Heart right ventricle (tissue), 16 donors: ENCODE measurements around the gene OSBPL8. TPM values are rescaled to one million over a fixed set of nuclear protein-coding genes. Genes with fewer than 3 reads are reported as not detected.

Source experiments
- ATAC-seq, 8 donors: fragments of 200-7000 bp; cut with Tn5 transposase; one replicate each; pipeline ENCODE4 v1.9.1; 2020; ENCODE audit warnings: mild to moderate bottlenecking in 8 of 8, moderate library complexity in 8 of 8, moderate number of reproducible peaks in 1 of 8
- DNase-seq, 2 donors: peaks; one replicate each; pipeline ENCODE4 v3.0.0-alpha.2; 2020
- H3K27ac ChIP-seq, 10 donors: fragments of 200-600 bp; sonication (generic) in 2 of 10; one replicate each; pipeline versions ENCODE4 v1.5.0 to v1.8.0; 2020 to 2022; ENCODE audit warnings: mild to moderate bottlenecking in 3 of 10
- H3K27me3 ChIP-seq, 7 donors: fragments of 200-600 bp; one replicate each; pipeline ENCODE4 v1.8.0; 2021 to 2022; ENCODE audit warnings: mild to moderate bottlenecking in 2 of 7
- H3K36me3 ChIP-seq, 9 donors: fragments of 200-600 bp; sonication (generic) in 1 of 9; one replicate each; pipeline versions ENCODE4 v1.5.0 to v1.8.0; 2020 to 2022; ENCODE audit warnings: mild to moderate bottlenecking in 2 of 9
- H3K4me1 ChIP-seq, 9 donors: fragments of 200-600 bp; sonication (generic) in 1 of 9; one replicate each; pipeline versions ENCODE4 v1.5.0 to v1.8.0; 2020 to 2022; ENCODE audit warnings: mild to moderate bottlenecking in 4 of 9
- H3K4me3 ChIP-seq, 10 donors: fragments of 200-600 bp; sonication (generic) in 2 of 10; one replicate each; pipeline versions ENCODE4 v1.5.0 to v1.8.0; 2020 to 2022; ENCODE audit warnings: mild to moderate bottlenecking in 7 of 10, moderate library complexity in 2 of 10
- H3K9me3 ChIP-seq, 11 donors: fragments of 200-600 bp in 10 of 11; sonication (generic) in 2 of 11; one replicate each; pipeline versions ENCODE4 v1.5.0 to v1.8.0; 2013 to 2022; ENCODE audit warnings: mild to moderate bottlenecking in 2 of 11, control low read depth in 1 of 11, moderate library complexity in 1 of 11
- WGBS, 2 donors: extraction: QIAGEN DNeasy Blood & Tissue Kit; methylation state at CpG; one replicate each; pipeline ENCODE4 v1.1.7; 2013; ENCODE audit warnings: inconsistent platforms in 1 of 2; 5-methylcytosine and 5-hydroxymethylcytosine counted together
- intact Hi-C, 10 donors: fragments of 100-400 bp; cut with DNase I; formaldehyde crosslinking; loops; one replicate each; pipeline versions ENCODE4 v1.11.1 to v1.14.2; 2022
- polyA plus RNA-seq, 2 donors: library from polyadenylated mRNA; stranded (reverse); fragments of 200-250 nt; gene quantifications; one replicate each; pipeline ENCODE4 v1.2.3, GENCODE V29; 2013
- total RNA-seq, 10 donors: library from RNA; stranded (reverse); fragmentation: NEBNext Ultra II Directional in 3 of 10; extraction: Animal tissue kit (Norgen Biotek cat#: 25700) in 3 of 10; gene quantifications; one replicate each; pipeline versions ENCODE4 v1.2.1 to v1.2.4, GENCODE V29; 2021 to 2023
- TF ChIP-seq, protein P1 (sequence below), 9 donors: fragments of 200-600 bp; sonication (generic) in 2 of 9; IDR thresholded peaks; one replicate each; pipeline versions ENCODE4 v1.5.0 to v1.8.0; 2021 to 2022; ENCODE audit warnings: antibody characterized with exemption in 9 of 9, mild to moderate bottlenecking in 5 of 9, moderate library complexity in 1 of 9
- donor health status: Arrhythmogenic right ventricular cardiomyopathy.
- donor health status: ischemic (EF 13 %, LVEDD 7.1; RV severe dilation, severe dysfunction).
- donor health status: healthy with polysubstance abuse.
- donor health status: DM: no; HTN: yes; CAD: no.
- donor health status: DM: no; HTN: no; CAD: no.
- donor health status: ischemic (EF 25% LVEDD 6.9; RV normal size, moderate dysfunction).
- donor health status: ischemic (EF 25% LVEDD 5.7; RV mildly dilated, moderate dysfunction).
- donor health status: healthy.
- donor health status: DM: yes; HTN: yes; CAD: no.
- donor health status: Ischemic cardiomyopathy.
- donor health status: ischemic (EF 35%, LVEDD 5.7; RV mildly dilated, moderate dysfunction).
- donor health status: nonischemic (EF 11% LVEDD 7.7; RV severe dilation, severe dysfunction).
- donor health status: DM: yes; HTN: yes; CAD: no.
- donor health status: PGD.
- donor health status: ischemic (EF 29% LVEDD 5.4; RV normal size, mild dysfunction).
- donor health status: nonischemic (EF 23%, LVEDD 6.1; RV moderate dilation, normal function).

The OSBPL8 gene
- total and polyA plus RNA-seq, 12 donors, result 5.6 to 50.0 (median 33.3) TPM

DNA sequence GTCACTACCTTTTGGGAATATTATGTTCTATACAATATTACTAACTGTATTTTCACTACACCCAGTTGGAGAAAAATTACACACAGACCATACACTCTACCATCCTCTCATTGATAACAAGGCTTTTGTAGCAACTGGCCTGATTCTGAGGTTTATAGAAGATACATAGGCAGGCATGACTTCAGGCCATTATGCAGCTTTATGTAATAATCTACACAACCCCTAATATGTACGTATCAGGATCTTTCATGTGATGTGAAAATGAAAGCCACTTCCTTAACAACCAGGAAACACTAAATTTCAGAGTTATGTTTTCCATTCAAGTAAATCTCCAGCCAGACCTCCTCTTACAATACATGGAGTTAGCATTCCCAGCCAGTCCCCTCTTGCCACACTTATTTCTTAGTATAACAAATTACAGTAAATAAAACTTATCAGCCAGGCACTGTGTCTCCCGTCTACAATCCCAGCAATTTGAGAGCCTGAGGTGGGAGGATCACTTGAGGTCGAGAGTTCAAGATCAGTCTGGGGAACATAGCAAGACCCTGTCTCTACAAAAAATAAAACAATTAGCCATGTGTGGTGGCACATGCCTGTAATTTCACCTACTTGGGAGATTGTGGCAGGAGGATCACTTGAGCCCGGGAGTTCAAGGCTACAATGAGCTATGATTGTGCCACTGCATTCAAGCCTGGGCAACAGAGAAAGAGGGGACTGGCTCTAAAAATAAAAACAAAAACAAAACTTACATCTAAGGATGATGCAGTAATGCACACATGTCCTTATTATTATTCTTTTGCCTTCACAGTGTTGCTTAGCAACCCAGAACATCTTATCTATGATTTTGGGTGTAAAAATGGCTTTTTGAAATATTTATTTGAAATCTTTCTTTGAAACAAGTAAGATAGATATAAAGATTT lies 10.4 kb upstream of the OSBPL8 start:
- no peak overlapping the region for H3K4me3 ChIP-seq
- intact Hi-C loops, result loop anchor here in 1 of 10 donors (10.0 kb wide), 1 partner anchor 485 kb away; the partner anchor contains the start of gene NAP1L1
- H3K4me1 ChIP-seq, result peaks cover 0 to 9% (median 0%) of the 10 kb centered on the region in 9 donors
- TF ChIP-seq, protein P1, sequence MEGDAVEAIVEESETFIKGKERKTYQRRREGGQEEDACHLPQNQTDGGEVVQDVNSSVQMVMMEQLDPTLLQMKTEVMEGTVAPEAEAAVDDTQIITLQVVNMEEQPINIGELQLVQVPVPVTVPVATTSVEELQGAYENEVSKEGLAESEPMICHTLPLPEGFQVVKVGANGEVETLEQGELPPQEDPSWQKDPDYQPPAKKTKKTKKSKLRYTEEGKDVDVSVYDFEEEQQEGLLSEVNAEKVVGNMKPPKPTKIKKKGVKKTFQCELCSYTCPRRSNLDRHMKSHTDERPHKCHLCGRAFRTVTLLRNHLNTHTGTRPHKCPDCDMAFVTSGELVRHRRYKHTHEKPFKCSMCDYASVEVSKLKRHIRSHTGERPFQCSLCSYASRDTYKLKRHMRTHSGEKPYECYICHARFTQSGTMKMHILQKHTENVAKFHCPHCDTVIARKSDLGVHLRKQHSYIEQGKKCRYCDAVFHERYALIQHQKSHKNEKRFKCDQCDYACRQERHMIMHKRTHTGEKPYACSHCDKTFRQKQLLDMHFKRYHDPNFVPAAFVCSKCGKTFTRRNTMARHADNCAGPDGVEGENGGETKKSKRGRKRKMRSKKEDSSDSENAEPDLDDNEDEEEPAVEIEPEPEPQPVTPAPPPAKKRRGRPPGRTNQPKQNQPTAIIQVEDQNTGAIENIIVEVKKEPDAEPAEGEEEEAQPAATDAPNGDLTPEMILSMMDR (IDR thresholded peaks at IDR 0.05), result no peak
- H3K36me3 ChIP-seq, result no peaks in the 10 kb centered on the region
- no peak for ATAC-seq
- H3K27ac ChIP-seq, result no peak overlapping the region
- WGBS, 2 donors, result 56 to 59% methylated on average over 4 of the region's 4 CpGs
- peaks cover 0 to 6% (median 0%) of the 10 kb centered on the region in 11 donors for H3K9me3 ChIP-seq
- no peaks in the 10 kb centered on the region for H3K27me3 ChIP-seq
- no peak for DNase-seq

DNA sequence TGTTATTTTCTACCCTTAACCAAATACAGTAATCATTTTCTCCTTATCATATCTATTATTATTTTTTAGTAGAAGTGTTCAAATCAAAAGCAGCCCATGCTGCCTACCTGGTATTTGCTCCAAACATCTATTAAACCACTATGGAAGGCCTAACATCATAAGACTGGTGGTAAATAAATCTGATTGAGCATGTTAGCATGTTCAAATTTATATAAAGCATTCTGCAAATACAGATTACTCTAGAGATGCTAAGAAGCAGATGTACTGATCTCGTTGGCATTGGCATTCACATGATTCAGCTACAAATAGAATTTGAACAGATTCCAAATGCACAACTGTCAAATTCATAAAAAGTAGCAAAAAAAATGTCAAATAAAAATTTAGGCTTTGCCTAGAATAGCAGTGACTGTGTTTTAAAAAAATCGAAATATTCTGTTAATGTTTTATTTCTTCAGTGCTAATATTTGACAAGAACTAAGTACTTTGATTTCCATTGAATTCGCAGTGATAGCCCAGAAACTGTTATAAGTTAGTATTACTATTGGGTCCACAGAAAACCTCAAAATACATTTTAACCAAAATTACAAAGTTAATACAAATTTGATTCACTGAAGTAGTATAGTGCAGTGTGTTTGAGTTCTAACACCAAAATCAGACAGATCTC lies 9.4 kb upstream of the OSBPL8 start:
- ATAC-seq (no peak), DNase-seq (no peak)
- Histone ChIP-seq H3K27me3 (no peaks in the 10 kb centered on the region), H3K27ac (peak overlapping the region in 1 of 10 donors; percentile 12), H3K4me1 (peaks cover 0 to 9% (median 0%) of the 10 kb centered on the region in 9 donors), H3K4me3 (no peak overlapping the region), H3K9me3 (peaks cover 0 to 5% (median 0%) of the 10 kb centered on the region in 11 donors), H3K36me3 (no peaks in the 10 kb centered on the region)
- WGBS, 2 donors, result 69 to 74% methylated on average over 3 of the region's 3 CpGs
- intact Hi-C loops, result loop anchor here in 1 of 10 donors (10.0 kb wide), 1 partner anchor 484 kb away; the partner anchor contains the start of gene NAP1L1
- TF ChIP-seq, protein P1 (IDR thresholded peaks at IDR 0.05), result no peak

DNA sequence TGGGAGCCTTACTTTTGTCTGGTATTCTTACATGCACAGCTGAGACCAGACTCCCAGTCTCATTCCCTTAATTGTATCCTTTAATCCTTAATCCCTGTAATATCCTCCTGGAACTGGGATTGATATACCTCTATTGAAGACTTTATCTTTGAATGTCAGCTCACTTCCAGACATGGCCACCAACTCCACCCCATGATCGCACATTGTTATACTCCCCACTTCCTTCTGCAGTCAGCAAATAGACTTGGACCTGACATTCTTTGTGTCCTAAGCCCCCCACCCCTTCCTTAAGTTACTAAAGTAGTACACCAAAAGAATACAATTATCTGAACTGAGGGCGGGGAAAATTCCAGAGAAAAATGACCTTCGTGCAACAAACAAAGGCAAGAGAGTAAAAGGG lies 8.6 kb upstream of the OSBPL8 start:
- TF ChIP-seq, protein P1 (IDR thresholded peaks at IDR 0.05), result no peak
- peak in 2 of 8 donors; percentile 37 to 39 for ATAC-seq
- Histone ChIP-seq H3K4me1 (peaks cover 0 to 9% (median 0%) of the 10 kb centered on the region in 9 donors), H3K27ac (peak overlapping the region in 1 of 10 donors; percentile 25), H3K36me3 (no peaks in the 10 kb centered on the region), H3K4me3 (no peak overlapping the region), H3K9me3 (no peaks in the 10 kb centered on the region), H3K27me3 (no peaks in the 10 kb centered on the region)
- intact Hi-C loops, result loop anchor here in 1 of 10 donors (10.0 kb wide), 1 partner anchor 483 kb away; the partner anchor contains the start of gene NAP1L1
- 67 to 74% methylated on average over 3 of the region's 3 CpGs for WGBS, 2 donors
- DNase-seq, result no peak

DNA sequence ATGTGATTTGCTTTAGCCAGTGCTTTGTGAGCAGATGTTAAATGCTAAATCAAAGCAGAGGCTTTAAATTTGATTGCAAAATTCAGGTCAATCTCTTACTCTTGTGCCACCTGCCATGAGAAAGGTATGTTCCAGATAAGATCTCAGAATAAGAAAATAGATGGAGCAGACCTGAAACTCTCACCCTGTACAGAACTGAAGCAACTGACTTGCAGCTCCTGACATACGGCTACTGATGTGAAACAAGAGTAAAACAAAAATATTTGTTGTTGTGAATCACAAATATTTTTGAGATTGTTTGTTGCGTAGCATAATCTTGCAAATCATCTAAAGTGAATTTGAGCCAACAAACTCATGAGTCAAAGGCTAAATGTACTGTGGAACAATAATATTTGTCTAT lies 3.5 kb upstream of the OSBPL8 start:
- WGBS, 2 donors, result 93 to 99% methylated on average over 2 of the region's 2 CpGs
- intact Hi-C loops, result loop anchor here in 1 of 10 donors (10.0 kb wide), 1 partner anchor 478 kb away; the partner anchor contains the start of gene NAP1L1
- no peak for DNase-seq
- Histone ChIP-seq H3K27ac (no peak overlapping the region), H3K36me3 (no peaks in the 10 kb centered on the region), H3K27me3 (no peaks in the 10 kb centered on the region), H3K4me3 (no peak overlapping the region), H3K9me3 (no peaks in the 10 kb centered on the region), H3K4me1 (peaks cover 0 to 15% (median 4%) of the 10 kb centered on the region in 9 donors)
- ATAC-seq, result no peak
- TF ChIP-seq, protein P1 (IDR thresholded peaks at IDR 0.05), result no peak
